Kidney capillary endothelial cell (primary cell): Measurements from ENCODE around the gene CFAP299.

Experiments used
- DNase-seq: peaks from one replicate; pipeline ENCODE4 v3.0.0-alpha.2; 2018; ENCODE audit warnings: low spot score

Gene CFAP299

GRCh38 chr4:80447493-80447892 lies 112.0 kb downstream of the CFAP299 start:
- DNase-seq, result no peak

GRCh38 chr4:80448056-80448455 lies 112.5 kb downstream of the CFAP299 start:
- no peak for DNase-seq

GRCh38 chr4:80452055-80452454 lies 116.5 kb downstream of the CFAP299 start:
- DNase-seq, result no peak

GRCh38 chr4:80452768-80453167 lies 117.2 kb downstream of the CFAP299 start:
- peak; percentile 16 for DNase-seq

- no peak for DNase-seq
Observed at GRCh38 chr4:80454040-80454439, 118.5 kb downstream of the CFAP299 start.

- DNase-seq, result no peak
Observed at GRCh38 chr4:80454556-80454955, 119.0 kb downstream of the CFAP299 start.

GRCh38 chr4:80459918-80460473 lies 124.5 kb downstream of the CFAP299 start:
- DNase-seq, result no peak

GRCh38 chr4:80461412-80461811 lies 125.9 kb downstream of the CFAP299 start:
- DNase-seq, result no peak

- no peak for DNase-seq
Observed at GRCh38 chr4:80462621-80463091, 127.1 kb downstream of the CFAP299 start.

- DNase-seq, result no peak
Observed at GRCh38 chr4:80463509-80463908, 128.0 kb downstream of the CFAP299 start.

- no peak for DNase-seq
Observed at GRCh38 chr4:80465238-80465637, 129.7 kb downstream of the CFAP299 start.

- no peak for DNase-seq
Observed at GRCh38 chr4:80465736-80466135, 130.2 kb downstream of the CFAP299 start.

- no peak for DNase-seq
Observed at GRCh38 chr4:80466618-80467017, 131.1 kb downstream of the CFAP299 start.

GRCh38 chr4:80471756-80472155 lies 136.2 kb downstream of the CFAP299 start:
- no peak for DNase-seq

- DNase-seq, result no peak
Observed at GRCh38 chr4:80475236-80475635, 139.7 kb downstream of the CFAP299 start.

GRCh38 chr4:80475798-80476197 lies 140.3 kb downstream of the CFAP299 start:
- no peak for DNase-seq

- no peak for DNase-seq
Observed at GRCh38 chr4:80484712-80485111, 149.2 kb downstream of the CFAP299 start.

- DNase-seq, result no peak
Observed at GRCh38 chr4:80486603-80487002, 151.1 kb downstream of the CFAP299 start.

GRCh38 chr4:80489798-80490197 lies 154.3 kb downstream of the CFAP299 start:
- no peak for DNase-seq

- no peak for DNase-seq
Observed at GRCh38 chr4:80492761-80493160, 157.2 kb downstream of the CFAP299 start.

GRCh38 chr4:80495865-80496264 lies 160.3 kb downstream of the CFAP299 start:
- DNase-seq, result no peak

GRCh38 chr4:80498725-80499124 lies 163.2 kb downstream of the CFAP299 start:
- no peak for DNase-seq

GRCh38 chr4:80500613-80501012 lies 165.1 kb downstream of the CFAP299 start:
- no peak for DNase-seq

- DNase-seq, result no peak
Observed at GRCh38 chr4:80507077-80507476, 171.5 kb downstream of the CFAP299 start.

GRCh38 chr4:80507507-80507906 lies 172.0 kb downstream of the CFAP299 start:
- no peak for DNase-seq
